GM23248 (cell line): ENCODE measurements around the gene ADGRD2.

Experiments used
- EZH2 ChIP-seq: fragments of 200-600 bp; sonication (generic); IDR thresholded peaks from 2 replicates; pipeline ENCODE4 v1.6.1; 2018; ENCODE audit warnings: antibody characterized with exemption, mild to moderate bottlenecking; ENCODE audit not compliant: insufficient read depth, poor library complexity, severe bottlenecking
- EZH2phosphoT487 ChIP-seq: fragments of 200-600 bp; sonication (generic); IDR thresholded peaks from 2 replicates; pipeline ENCODE4 v1.6.1; 2018; ENCODE audit warnings: antibody characterized with exemption, moderate library complexity, mild to moderate bottlenecking, low read depth; ENCODE audit not compliant: insufficient read depth

DNA sequence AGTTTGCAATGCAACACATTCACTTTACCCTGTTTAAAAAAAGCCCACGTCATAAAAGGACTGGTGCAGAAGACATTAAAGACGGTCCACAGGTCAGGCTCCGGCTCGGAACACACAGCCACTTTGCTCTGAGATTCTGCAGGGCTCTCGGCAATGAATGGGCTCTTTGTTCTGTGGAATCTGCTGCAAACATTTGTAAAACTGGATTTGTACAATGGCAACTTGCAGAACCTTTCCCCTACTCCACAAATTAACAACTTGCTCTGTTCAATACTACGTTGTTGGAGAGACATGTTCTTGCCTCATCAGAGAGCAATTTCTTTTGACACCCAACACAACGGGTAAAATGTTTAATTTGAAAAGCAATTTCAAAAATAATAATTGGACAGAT is 70.0 kb downstream of the ADGRD2 start:
- TF ChIP-seq EZH2 (no peak), EZH2phosphoT487 (no peak)
